GM12878 (cell line): ENCODE measurements around the gene XPO5. TPM values are rescaled to one million over a fixed set of nuclear protein-coding genes. Genes with fewer than 3 reads are reported as not detected.
A peak's percentile ranks its signal among the peaks of the same experiment; 100 is the strongest.

Experiments
- ATAC-seq: fragments of 200-7000 bp; cut with Tn5 transposase; 3 replicates; pipeline ENCODE4 v1.9.1; 2020; ENCODE audit warnings: mild to moderate bottlenecking, moderate library complexity
- BruUV-seq: library from RNA; stranded (reverse); fragments of 400-500 nt; replicated peaks from 2 replicates; lab custom pipeline; 2021; lab: Mats Ljungman, UMichigan
- CTCF ChIA-PET: fragments of 300-600 bp; sonication (Branson Sonifier 250); formaldehyde crosslinking; extraction: SDS; loops from one replicate; lab custom pipeline; 2021; ENCODE audit warnings: inconsistent platforms; lab: Yijun Ruan, JAX
- POLR2A ChIA-PET: fragments of 350-600 bp; formaldehyde crosslinking; extraction: SDS; loops from one replicate; lab custom pipeline; 2021; ENCODE audit warnings: inconsistent platforms; lab: Charles Lee
- RAD21 ChIA-PET: fragments of 300-600 bp; sonication (Branson Sonifier 250); formaldehyde crosslinking; loops from one replicate; lab custom pipeline; 2023; ENCODE audit warnings: antibody characterized with exemption; ENCODE audit not compliant: unreplicated experiment; lab: Charles Lee
- SMC1A ChIA-PET: fragments of 300-600 bp; sonication (Branson Sonifier 250); formaldehyde crosslinking; loops from one replicate; lab custom pipeline; 2023; ENCODE audit not compliant: unreplicated experiment, uncharacterized antibody; lab: Charles Lee
- DNase-seq: peaks from one replicate; pipeline ENCODE4 v3.0.0-alpha.2; 2011; ENCODE audit warnings: low read depth, low spot score
- FAIRE-seq: peaks from 3 replicates; lab custom pipeline; 2011; peaks lifted over from hg19 to GRCh38; lab: Jason Lieb, UNC
- H2AFZ ChIP-seq: 2 replicates; pipeline ENCODE4 v1.6.0; 2011; ENCODE audit warnings: low read depth, low read length, control low read depth; ENCODE audit not compliant: control insufficient read depth
- H3K27ac ChIP-seq: 2 replicates; pipeline ENCODE4 v1.5.1; 2011; ENCODE audit warnings: control low read depth; ENCODE audit not compliant: control insufficient read depth, insufficient read depth
- H3K27me3 ChIP-seq, 2 experiments: replicated peaks in 1 of 2; 2 replicates each; pipeline versions ENCODE4 v1.6.0 to v1.6.1; 2011; ENCODE audit warnings: low read length in 1 of 2; ENCODE audit not compliant: control insufficient read depth in 2 of 2, insufficient read depth in 2 of 2
- H3K36me3 ChIP-seq, 2 experiments: 2 replicates each; pipeline ENCODE4 v1.5.1; 2011; ENCODE audit warnings: low read length in 1 of 2; ENCODE audit not compliant: control insufficient read depth in 2 of 2, insufficient read depth in 2 of 2
- H3K4me1 ChIP-seq: 2 replicates; pipeline ENCODE4 v1.6.1; 2011; ENCODE audit warnings: mild to moderate bottlenecking, low read length, moderate library complexity, mixed read lengths; ENCODE audit not compliant: control insufficient read depth, insufficient read depth
- H3K4me2 ChIP-seq: 2 replicates; pipeline ENCODE4 v1.6.0; 2011; ENCODE audit warnings: control low read depth; ENCODE audit not compliant: control insufficient read depth, insufficient read depth
- H3K4me3 ChIP-seq: fragments of 200-600 bp; sonication (generic); 2 replicates; pipeline ENCODE4 v1.5.1; 2016
- H3K79me2 ChIP-seq: 2 replicates; pipeline ENCODE4 v1.6.0; 2011; ENCODE audit warnings: low read length; ENCODE audit not compliant: control insufficient read depth, insufficient read depth
- H3K9ac ChIP-seq: 2 replicates; pipeline ENCODE4 v1.8.0; 2011; ENCODE audit warnings: low read length, control low read depth, mixed read lengths; ENCODE audit not compliant: control insufficient read depth, insufficient read depth
- H3K9me3 ChIP-seq: replicated peaks from 3 replicates; pipeline ENCODE4 v1.5.1; 2011; ENCODE audit warnings: mild to moderate bottlenecking, low read length; ENCODE audit not compliant: control insufficient read depth, insufficient read depth
- H4K20me1 ChIP-seq: 2 replicates; pipeline ENCODE4 v1.6.0; 2011; ENCODE audit not compliant: control insufficient read depth, insufficient read depth
- ASH2L ChIP-seq: fragments of 300-600, 200-600 bp; sonication (generic); IDR thresholded peaks from 2 replicates; pipeline ENCODE4 v1.6.1; 2017; ENCODE audit warnings: low read depth, mild to moderate bottlenecking, borderline replicate concordance
- CREB1 ChIP-seq: IDR thresholded peaks from 2 replicates; pipeline ENCODE4 v1.6.1; 2012; ENCODE audit warnings: low read depth, mild to moderate bottlenecking, inconsistent platforms
- IRF5 ChIP-seq: fragments of 450-650 bp; IDR thresholded peaks from 2 replicates; pipeline ENCODE4 v1.6.1; 2017; ENCODE audit warnings: borderline replicate concordance
- KLF5 ChIP-seq: fragments of 450-650 bp; IDR thresholded peaks from 2 replicates; pipeline ENCODE4 v1.6.1; 2014; ENCODE audit warnings: mild to moderate bottlenecking; ENCODE audit not compliant: partially characterized antibody
- RFX5 ChIP-seq: IDR thresholded peaks from 2 replicates; pipeline ENCODE4 v1.6.1; 2011; ENCODE audit warnings: low read depth, low read length, improper control_type of control experiment
- SMARCA5 ChIP-seq: fragments of 450-650 bp; IDR thresholded peaks from 2 replicates; pipeline ENCODE4 v1.6.1; 2017; ENCODE audit warnings: mild to moderate bottlenecking
- ZNF592 ChIP-seq: fragments of 450-650 bp; IDR thresholded peaks from 2 replicates; pipeline ENCODE4 v1.6.1; 2017; ENCODE audit warnings: mild to moderate bottlenecking, moderate library complexity
- ZNF622 ChIP-seq: fragments of 450-650 bp; IDR thresholded peaks from 2 replicates; pipeline ENCODE4 v1.6.1; 2017; ENCODE audit warnings: mild to moderate bottlenecking, inconsistent platforms
- WGBS: methylation state at CpG from one replicate; pipeline ENCODE4 v1.1.6; 2016; ENCODE audit warnings: low lambda C conversion rate; ENCODE audit not compliant: insufficient replicate concordance, insufficient coverage; ENCODE audit errors: missing lambda C conversion rate; 5-methylcytosine and 5-hydroxymethylcytosine counted together
- in situ Hi-C: fragments of 300-500 bp; cut with MboI; formaldehyde crosslinking; loops from 9 replicates; pipeline ENCODE4 v1.14.3; 2018; ENCODE audit warnings: mixed read lengths
- intact Hi-C: fragments of 100-400 bp; cut with micrococcal nuclease; formaldehyde crosslinking; loops from one replicate; pipeline ENCODE4 v1.14.2; 2022; ENCODE audit not compliant: unreplicated experiment
- polyA plus RNA-seq, 11 experiments: library from polyadenylated mRNA; depleted of rRNA in 4 of 11; unstranded in 6 of 11; stranded (reverse) in 5 of 11; fragments of >200 nt; fragmentation: Nextera tagmentation in 4 of 11; fragmentation: Illumina TruSeq in 1 of 11; extraction: Ambion mirVana in 4 of 11; extraction: Trizol in 1 of 11; gene quantifications; 1 replicate in 1 of 11; 2 replicates in 10 of 11; pipeline versions ENCODE4 v1.2.1 to v1.2.3, GENCODE V29; 2011 to 2016; ENCODE audit warnings: inconsistent platforms in 2 of 11, missing spikeins in 2 of 11, low read depth in 1 of 11
- total RNA-seq, 4 experiments: library from RNA; depleted of rRNA in 3 of 4; stranded (reverse); fragments of >200 nt in 3 of 4; fragmentation: Illumina TruSeq in 1 of 4; extraction: Trizol in 1 of 4; gene quantifications; 2 replicates each; pipeline versions ENCODE4 v1.2.1 to v1.2.3, GENCODE V29; 2013 to 2021
- TF ChIP-seq, protein P1 (sequence below): fragments of 450-650 bp; formaldehyde crosslinking; IDR thresholded peaks from 2 replicates; pipeline ENCODE4 v1.5.0; 2022; ENCODE audit warnings: mild to moderate bottlenecking, missing genetic modification characterization

The XPO5 gene
- total and polyA plus RNA-seq, 10 of the 15 experiments (the other 5 are each of a cell fraction or from before 2014, with no cell fraction given), result 11.3 to 76.0 (median 41.6) TPM

DNA sequence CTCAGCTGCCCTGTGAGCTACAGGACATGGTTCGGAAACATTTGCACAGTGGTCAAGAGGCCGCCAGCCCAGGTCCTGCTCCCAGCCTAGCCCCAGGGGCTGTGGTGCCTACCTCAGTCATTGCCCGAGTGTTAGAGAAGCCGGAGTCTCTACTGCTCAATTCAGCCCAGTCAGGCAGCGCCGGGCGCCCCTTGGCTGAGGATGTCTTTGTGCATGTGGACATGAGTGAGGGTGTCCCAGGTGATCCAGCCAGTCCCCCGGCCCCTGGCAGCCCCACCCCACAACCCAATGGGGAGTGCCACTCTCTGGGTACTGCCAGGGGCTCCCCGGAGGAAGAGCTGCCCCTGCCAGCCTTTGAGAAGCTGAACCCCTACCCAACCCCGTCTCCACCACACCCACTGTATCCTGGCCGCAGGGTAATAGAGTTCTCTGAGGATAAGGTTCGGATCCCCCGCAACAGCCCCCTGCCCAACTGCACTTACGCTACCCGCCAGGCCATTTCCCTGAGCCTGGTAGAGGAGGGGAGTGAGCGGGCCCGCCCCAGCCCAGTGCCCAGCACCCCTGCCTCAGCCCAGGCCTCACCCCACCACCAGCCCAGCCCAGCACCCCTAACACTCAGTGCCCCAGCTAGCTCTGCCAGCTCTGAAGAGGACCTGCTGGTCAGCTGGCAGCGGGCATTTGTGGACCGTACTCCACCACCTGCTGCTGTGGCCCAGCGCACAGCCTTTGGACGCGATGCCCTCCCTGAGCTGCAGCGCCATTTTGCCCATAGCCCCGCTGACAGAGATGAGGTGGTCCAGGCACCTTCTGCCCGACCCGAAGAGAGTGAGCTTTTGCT, 70.9 kb downstream of the XPO5 start:
- no peaks in the 10 kb centered on the region for H4K20me1 ChIP-seq
- in situ Hi-C loops, result loop anchor here (5.0 kb wide), 1 partner anchor 248 kb away; no protein-coding TSS in a partner anchor
- no peak overlapping the region for H3K4me2 ChIP-seq
- SMC1A ChIA-PET, result interaction anchor here (0.6 to 3.4 kb wide), 11 partner anchors 10 to 362 kb away, joined by 3 to 16 read pairs (median 4); partner anchors contain the start of genes POLR1C and YIPF3
- H3K4me1 ChIP-seq, result no peaks in the 10 kb centered on the region
- no peak overlapping the region for H3K9ac ChIP-seq
- no peak for TF ChIP-seq RFX5
- no peak for TF ChIP-seq ASH2L
- no peak for TF ChIP-seq SMARCA5
- no peak for TF ChIP-seq CREB1
- TF ChIP-seq, protein P1, sequence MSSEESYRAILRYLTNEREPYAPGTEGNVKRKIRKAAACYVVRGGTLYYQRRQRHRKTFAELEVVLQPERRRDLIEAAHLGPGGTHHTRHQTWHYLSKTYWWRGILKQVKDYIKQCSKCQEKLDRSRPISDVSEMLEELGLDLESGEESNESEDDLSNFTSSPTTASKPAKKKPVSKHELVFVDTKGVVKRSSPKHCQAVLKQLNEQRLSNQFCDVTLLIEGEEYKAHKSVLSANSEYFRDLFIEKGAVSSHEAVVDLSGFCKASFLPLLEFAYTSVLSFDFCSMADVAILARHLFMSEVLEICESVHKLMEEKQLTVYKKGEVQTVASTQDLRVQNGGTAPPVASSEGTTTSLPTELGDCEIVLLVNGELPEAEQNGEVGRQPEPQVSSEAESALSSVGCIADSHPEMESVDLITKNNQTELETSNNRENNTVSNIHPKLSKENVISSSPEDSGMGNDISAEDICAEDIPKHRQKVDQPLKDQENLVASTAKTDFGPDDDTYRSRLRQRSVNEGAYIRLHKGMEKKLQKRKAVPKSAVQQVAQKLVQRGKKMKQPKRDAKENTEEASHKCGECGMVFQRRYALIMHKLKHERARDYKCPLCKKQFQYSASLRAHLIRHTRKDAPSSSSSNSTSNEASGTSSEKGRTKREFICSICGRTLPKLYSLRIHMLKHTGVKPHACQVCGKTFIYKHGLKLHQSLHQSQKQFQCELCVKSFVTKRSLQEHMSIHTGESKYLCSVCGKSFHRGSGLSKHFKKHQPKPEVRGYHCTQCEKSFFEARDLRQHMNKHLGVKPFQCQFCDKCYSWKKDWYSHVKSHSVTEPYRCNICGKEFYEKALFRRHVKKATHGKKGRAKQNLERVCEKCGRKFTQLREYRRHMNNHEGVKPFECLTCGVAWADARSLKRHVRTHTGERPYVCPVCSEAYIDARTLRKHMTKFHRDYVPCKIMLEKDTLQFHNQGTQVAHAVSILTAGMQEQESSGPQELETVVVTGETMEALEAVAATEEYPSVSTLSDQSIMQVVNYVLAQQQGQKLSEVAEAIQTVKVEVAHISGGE (CRISPR knock-in tag), result no peak
- TF ChIP-seq KLF5, result no peak
- no peak for TF ChIP-seq ZNF592
- TF ChIP-seq ZNF622, result no peak
- TF ChIP-seq IRF5, result no peak
- TF ChIP-seq, all 136 proteins: peak for 0
- Histone ChIP-seq H3K79me2 (no peaks in the 10 kb centered on the region), H3K27me3 (peaks cover 0 to 2% of the 10 kb centered on the region in 2 experiments; a peak in 1 of 4 replicates), H3K36me3 (peaks cover 10 to 23% of the 10 kb centered on the region in 2 experiments; a peak in 3 of 4 replicates), H3K9me3 (no peaks in the 10 kb centered on the region), H2AFZ (no peak overlapping the region), H3K27ac (no peak overlapping the region), H3K4me3 (no peak overlapping the region)
- intact Hi-C loops, result loop anchor here (5.0 kb wide), 1 partner anchor 123 kb away; no protein-coding TSS in a partner anchor
- no peak for ATAC-seq
- RAD21 ChIA-PET, result interaction anchor here (1.4 to 3.3 kb wide), 6 partner anchors 9 to 241 kb away, joined by 4 to 44 read pairs (median 10); partner anchors contain the start of gene DLK2
- no peak for FAIRE-seq
- BruUV-seq, result TSS peak; percentile 54
- no peak for DNase-seq
- POLR2A ChIA-PET, result no interaction called here
- WGBS, result 95% methylated on average over 26 of the region's 26 CpGs
- CTCF ChIA-PET, result interaction anchor here (1.1 to 6.8 kb wide), 22 partner anchors 10 to 286 kb away, joined by 3 to 70 read pairs (median 8); partner anchors contain the start of genes CRIP3 and DLK2
